PC-3 (cell line): ENCODE measurements around the gene ACOT6.
"Not testable (repeated sequence)": the region's sequence is repeated elsewhere in the genome, so short reads cannot be mapped to it uniquely, and the experiment has no call there.

ENCODE experiments used
- CTCF ChIP-seq: fragments of 300-600 bp; sonication (generic); conservative IDR thresholded peaks from 2 replicates; pipeline ENCODE4 v1.5.1; 2017; ENCODE audit warnings: antibody characterized with exemption, low read depth, mild to moderate bottlenecking, low read length
- EZH2 ChIP-seq: fragments of 300-600 bp; sonication (generic); IDR thresholded peaks from one replicate; pipeline ENCODE4 v1.6.1; 2017; ENCODE audit warnings: antibody characterized with exemption, mild to moderate bottlenecking, low read length; ENCODE audit not compliant: unreplicated experiment

GRCh38 chr14:73574251-73574650 lies 38.1 kb upstream of the ACOT6 start:
- not testable (repeated sequence) for TF ChIP-seq CTCF, EZH2
